Measurements from ENCODE around the gene PDZD7. TPM values are rescaled to one million over a fixed set of nuclear protein-coding genes. Genes with fewer than 3 reads are reported as not detected.
A peak's percentile ranks its signal among the peaks of the same experiment; 100 is the strongest.

Gene PDZD7
- total and polyA plus RNA-seq, 9 of the 15 experiments (the other 6 are each of a cell fraction or from before 2014, with no cell fraction given): 0.04 to 0.24 (median 0.08) TPM; not detected in 3

- TF ChIP-seq HNRNPK (IDR thresholded peaks at IDR 0.05; ENCODE audit: low read depth, low read length, poor library complexity, severe bottlenecking) (no peak), CTCF (IDR thresholded peaks at IDR 0.05 in 2 of 3, conservative IDR thresholded peaks at IDR 0.05 in 1 of 3; ENCODE audit: insufficient read depth in 2 of 3, low read depth in 1 of 3, low read length in 3 of 3) (0 out of 6 replicates have a peak, but pooled peaks of 1 of the 3 experiments have one; percentile 22), VEZF1 (CRISPR knock-in tag; IDR thresholded peaks at IDR 0.05) (peak; percentile 49)
- BruUV-seq (replicated peaks): no TSS peak
- Histone ChIP-seq H3K36me3 (ENCODE audit: control insufficient read depth, insufficient read depth, low read length) (no peaks in the 10 kb centered on the region), H2AFZ (ENCODE audit: low read depth, low read length) (no peak overlapping the region), H3K79me2 (ENCODE audit: control insufficient read depth, insufficient read depth, low read length) (no peaks in the 10 kb centered on the region), H3K4me3 (no peak overlapping the region), H3K4me2 (ENCODE audit: insufficient read depth, low read length) (no peak overlapping the region), H4K20me1 (replicated peaks; ENCODE audit: control insufficient read depth, insufficient read depth, low read length) (no peaks in the 10 kb centered on the region), H3K9ac (ENCODE audit: insufficient read depth in 1 of 2, low read depth in 2 of 2, low read length in 2 of 2) (peak overlapping the region in 1 of 2 experiments; percentile 64; a peak in 1 of 4 replicates), H3K9me1 (ENCODE audit: control insufficient read depth, insufficient read depth, low read length) (no peaks in the 10 kb centered on the region), H3K27ac (ENCODE audit: extremely low read depth, low read depth, low read length) (no peak overlapping the region), H3K9me3 (replicated peaks; ENCODE audit: control insufficient read depth, insufficient read depth, low read depth, low read length) (no peaks in the 10 kb centered on the region), H3K4me1 (replicated peaks in 1 of 2; ENCODE audit: control insufficient read depth in 2 of 2, insufficient read depth in 2 of 2, low read length in 2 of 2) (peaks cover 11 to 38% of the 10 kb centered on the region in 2 experiments), H3K27me3 (ENCODE audit: control insufficient read depth in 2 of 2, insufficient read depth in 2 of 2, low read length in 2 of 2) (peaks cover 2 to 4% of the 10 kb centered on the region in 2 experiments; a peak in 4 of 5 replicates)
- DNase-seq (ENCODE audit: extremely low read depth in 1 of 4, low spot score in 3 of 4) (peak in 2 of 4 experiments; percentile 42), FAIRE-seq (no peak), ATAC-seq (peak; percentile 35)
- intact Hi-C loops (cut with micrococcal nuclease): loop anchor here (5.0 to 10.0 kb wide), 2 partner anchors 38 to 415 kb away; no protein-coding TSS in a partner anchor
- POLR2A ChIA-PET: interaction anchor here (0.6 to 1.7 kb wide), 2 partner anchors 11 to 23 kb away, joined by 3 to 6 read pairs; no protein-coding TSS in a partner anchor
- CTCF ChIA-PET (ENCODE audit: low intra/inter-chr PET ratio): no interaction called here
- in situ Hi-C loops (cut with MboI): no loop called here
- WGBS (ENCODE audit: insufficient coverage, low coverage, missing lambda C conversion rate): 28% methylated on average over 13 of the region's 27 CpGs
Observed at GRCh38 chr10:101029520-101030295, 1.2 kb downstream of the PDZD7 start.
